ENCODE measurements around the gene AFAP1. TPM values are rescaled to one million over a fixed set of nuclear protein-coding genes. Genes with fewer than 3 reads are reported as not detected.

Gene AFAP1
- total RNA-seq, 4 donors from 2014 or later: 25.1 to 56.9 (median 26.4) TPM

GRCh38 chr4:7829652-7830580 is 109.7 kb downstream of the AFAP1 start:
- Histone ChIP-seq H3K27me3 (no peaks in the 10 kb centered on the region), H3K4me1 (peaks cover 14 to 44% (median 28%) of the 10 kb centered on the region in 4 donors), H3K36me3 (no peaks in the 10 kb centered on the region), H3K4me3 (no peak overlapping the region), H3K9me3 (no peaks in the 10 kb centered on the region), H3K27ac (peak overlapping the region; percentile 71 to 78 (median 73))
- WGBS, 2 donors (ENCODE audit: low coverage in 1 of 2): 28 to 51% methylated on average over 7 to 10 of the region's 10 CpGs
- TF ChIP-seq POLR2AphosphoS5 (IDR thresholded peaks at IDR 0.05) (no peak), CTCF (IDR thresholded peaks at IDR 0.05) (no peak), EP300 (IDR thresholded peaks at IDR 0.05; ENCODE audit: low read depth) (no peak), POLR2A (IDR thresholded peaks at IDR 0.05) (no peak)
- intact Hi-C loops (cut with DNase I; ENCODE audit: low total_unique reads): no loop called here
- in situ Hi-C loops (cut with MboI; ENCODE audit: low pct_ligation_motif_present in 1 of 4, low pct_unique_long_range_greater_than_20kb in 1 of 4, low sequenced_read_pairs in 3 of 4): no loop called here
- peak; percentile 55 for DNase-seq

GRCh38 chr4:7828793-7829301 is 110.8 kb downstream of the AFAP1 start:
- H3K27ac ChIP-seq: peak overlapping the region; percentile 71 to 78 (median 73)
- WGBS, 2 donors (ENCODE audit: low coverage in 1 of 2): 71 to 80% methylated on average over 1 to 6 of the region's 6 CpGs
- no peak for TF ChIP-seq EP300 (IDR thresholded peaks at IDR 0.05; ENCODE audit: low read depth)
- no peak for TF ChIP-seq CTCF (IDR thresholded peaks at IDR 0.05)
- no peak for TF ChIP-seq POLR2A (IDR thresholded peaks at IDR 0.05)
- no peak for TF ChIP-seq POLR2AphosphoS5 (IDR thresholded peaks at IDR 0.05)
- no peaks in the 10 kb centered on the region for H3K27me3 ChIP-seq
- in situ Hi-C loops (cut with MboI; ENCODE audit: low pct_ligation_motif_present in 1 of 4, low pct_unique_long_range_greater_than_20kb in 1 of 4, low sequenced_read_pairs in 3 of 4) (no loop called here), intact Hi-C loops (cut with DNase I; ENCODE audit: low total_unique reads) (no loop called here)
- H3K4me3 ChIP-seq: no peak overlapping the region
- no peaks in the 10 kb centered on the region for H3K36me3 ChIP-seq
- no peak for DNase-seq
- H3K9me3 ChIP-seq: no peaks in the 10 kb centered on the region
- H3K4me1 ChIP-seq: peaks cover 18 to 54% (median 34%) of the 10 kb centered on the region in 4 donors

- in situ Hi-C loops (cut with MboI; ENCODE audit: low pct_ligation_motif_present in 1 of 4, low pct_unique_long_range_greater_than_20kb in 1 of 4, low sequenced_read_pairs in 3 of 4): no loop called here
Observed at GRCh38 chr4:7828011-7828720, 111.5 kb downstream of the AFAP1 start.

GRCh38 chr4:7827566-7827965 is 112.1 kb downstream of the AFAP1 start:
- Histone ChIP-seq H3K36me3 (no peaks in the 10 kb centered on the region), H3K27ac (peak overlapping the region; percentile 71 to 78 (median 73)), H3K27me3 (no peaks in the 10 kb centered on the region), H3K4me1 (peaks cover 26 to 67% (median 45%) of the 10 kb centered on the region in 4 donors), H3K9me3 (no peaks in the 10 kb centered on the region), H3K4me3 (no peak overlapping the region)
- TF ChIP-seq POLR2AphosphoS5 (IDR thresholded peaks at IDR 0.05): no peak
- TF ChIP-seq EP300 (IDR thresholded peaks at IDR 0.05; ENCODE audit: low read depth): no peak
- TF ChIP-seq CTCF (IDR thresholded peaks at IDR 0.05): no peak
- no peak for DNase-seq
- WGBS, 2 donors (ENCODE audit: low coverage in 1 of 2): 85 to 99% methylated on average over 11 of the region's 11 CpGs
- intact Hi-C loops (cut with DNase I; ENCODE audit: low total_unique reads) (no loop called here), in situ Hi-C loops (cut with MboI; ENCODE audit: low pct_ligation_motif_present in 1 of 4, low pct_unique_long_range_greater_than_20kb in 1 of 4, low sequenced_read_pairs in 3 of 4) (no loop called here)

More at GRCh38 chr4:7828011-7828720, 111.5 kb downstream of the AFAP1 start:
- H3K4me1 ChIP-seq: peaks cover 23 to 61% (median 40%) of the 10 kb centered on the region in 4 donors
- no peaks in the 10 kb centered on the region for H3K27me3 ChIP-seq
- H3K36me3 ChIP-seq: no peaks in the 10 kb centered on the region
- H3K4me3 ChIP-seq: no peak overlapping the region
- intact Hi-C loops (cut with DNase I; ENCODE audit: low total_unique reads): no loop called here
- peak; percentile 62 for DNase-seq
- H3K27ac ChIP-seq: peak overlapping the region; percentile 71 to 78 (median 73)
- TF ChIP-seq EP300 (IDR thresholded peaks at IDR 0.05; ENCODE audit: low read depth) (no peak), POLR2AphosphoS5 (IDR thresholded peaks at IDR 0.05) (peak in 2 of 3 donors; percentile 33 to 45)
- H3K9me3 ChIP-seq: no peaks in the 10 kb centered on the region
- WGBS, 2 donors (ENCODE audit: low coverage in 1 of 2): 52 to 78% methylated on average over 2 to 13 of the region's 13 CpGs

All from transverse colon (tissue), 4 donors.